ENCODE results near the gene HYAL2. TPM values are rescaled to one million over a fixed set of nuclear protein-coding genes. Genes with fewer than 3 reads are reported as not detected.

Gene HYAL2
- total RNA-seq, 2 donors from 2014 or later = 86.5 to 87.5 TPM

GRCh38 chr3:50271314-50271936, 51.1 kb downstream of the HYAL2 start:
- Histone ChIP-seq H3K36me3 (peaks cover 5% of the 10 kb centered on the region), H3K4me1 (ENCODE audit: control insufficient read depth in 1 of 2, low read depth in 2 of 2) (peaks cover 11 to 49% of the 10 kb centered on the region in 2 donors), H3K9me3 (no peaks in the 10 kb centered on the region), H3K4me3 (no peak overlapping the region), H3K27me3 (replicated peaks; ENCODE audit: insufficient read depth) (no peaks in the 10 kb centered on the region), H3K27ac (no peak overlapping the region)
- DNase-seq (ENCODE audit: low spot score) = no peak
- ATAC-seq (ENCODE audit: insufficient number of reproducible peaks, low FRiP score, low read depth) = no peak
- no peak for TF ChIP-seq CTCF (IDR thresholded peaks at IDR 0.05)

- DNase-seq (ENCODE audit: low spot score) (no peak), ATAC-seq (ENCODE audit: insufficient number of reproducible peaks, low FRiP score, low read depth) (no peak)
- Histone ChIP-seq H3K36me3 (no peaks in the 10 kb centered on the region), H3K27me3 (replicated peaks; ENCODE audit: insufficient read depth) (no peaks in the 10 kb centered on the region), H3K4me1 (ENCODE audit: control insufficient read depth in 1 of 2, low read depth in 2 of 2) (peaks cover 18 to 57% of the 10 kb centered on the region in 2 donors), H3K27ac (peak overlapping the region in 1 of 2 donors; percentile 98), H3K4me3 (no peak overlapping the region), H3K9me3 (no peaks in the 10 kb centered on the region)
- TF ChIP-seq CTCF (IDR thresholded peaks at IDR 0.05) = no peak
These were observed 51.9 kb downstream of the HYAL2 start for GRCh38 chr3:50270422-50271224.

GRCh38 chr3:50269977-50270413, 52.5 kb downstream of the HYAL2 start:
- H3K27me3 ChIP-seq (replicated peaks; ENCODE audit: insufficient read depth) = no peaks in the 10 kb centered on the region
- H3K27ac ChIP-seq = peak overlapping the region in 1 of 2 donors; percentile 98
- DNase-seq (ENCODE audit: low spot score) (no peak), ATAC-seq (ENCODE audit: insufficient number of reproducible peaks, low FRiP score, low read depth) (no peak)
- no peak overlapping the region for H3K4me3 ChIP-seq
- H3K9me3 ChIP-seq = no peaks in the 10 kb centered on the region
- peaks cover 24 to 63% of the 10 kb centered on the region in 2 donors for H3K4me1 ChIP-seq (ENCODE audit: control insufficient read depth in 1 of 2, low read depth in 2 of 2)
- no peaks in the 10 kb centered on the region for H3K36me3 ChIP-seq
- no peak for TF ChIP-seq CTCF (IDR thresholded peaks at IDR 0.05)

- peak overlapping the region; percentile 71 for H3K4me3 ChIP-seq
- H3K36me3 ChIP-seq = no peaks in the 10 kb centered on the region
- H3K27ac ChIP-seq = peak overlapping the region; percentile 87 to 98
- ATAC-seq (ENCODE audit: insufficient number of reproducible peaks, low FRiP score, low read depth) (no peak), DNase-seq (ENCODE audit: low spot score) (no peak)
- H3K9me3 ChIP-seq = no peaks in the 10 kb centered on the region
- peaks cover 25 to 69% of the 10 kb centered on the region in 2 donors for H3K4me1 ChIP-seq (ENCODE audit: control insufficient read depth in 1 of 2, low read depth in 2 of 2)
- TF ChIP-seq CTCF (IDR thresholded peaks at IDR 0.05) = no peak
- no peaks in the 10 kb centered on the region for H3K27me3 ChIP-seq (replicated peaks; ENCODE audit: insufficient read depth)
These were observed 53.1 kb downstream of the HYAL2 start for GRCh38 chr3:50269460-50269859.

- Histone ChIP-seq H3K4me1 (ENCODE audit: control insufficient read depth in 1 of 2, low read depth in 2 of 2) (peaks cover 30 to 74% of the 10 kb centered on the region in 2 donors), H3K27ac (peak within 1 kb of the TSS; percentile 98), H3K9me3 (no peaks in the 10 kb centered on the region), H3K27me3 (replicated peaks; ENCODE audit: insufficient read depth) (no peaks in the 10 kb centered on the region), H3K36me3 (no peaks in the 10 kb centered on the region), H3K4me3 (peak within 1 kb of the TSS; percentile 71)
- DNase-seq (ENCODE audit: low spot score) (peak; percentile 76), ATAC-seq (ENCODE audit: insufficient number of reproducible peaks, low FRiP score, low read depth) (peak; percentile 29)
- TF ChIP-seq CTCF (IDR thresholded peaks at IDR 0.05) = no peak
These were observed 53.7 kb downstream of the HYAL2 start, which contains the start of gene SEMA3B for GRCh38 chr3:50268703-50269451. Gene SEMA3B, plus strand, starts transcription at chr3:50269147. Its CDS starts 94 bp downstream, at chr3:50269241.

All from thoracic aorta (tissue), 2 donors.